Liver (tissue), 9 donors: Measurements from ENCODE around the gene CLIC3. TPM values are rescaled to one million over a fixed set of nuclear protein-coding genes. Genes with fewer than 3 reads are reported as not detected.
A peak's percentile ranks its signal among the peaks of the same experiment; 100 is the strongest.

Experiments
- DNase-seq: peaks from one replicate; pipeline ENCODE4 v3.0.0-alpha.2; 2017; ENCODE audit warnings: low spot score
- H3K27ac ChIP-seq, 2 donors: one replicate each; pipeline ENCODE4 v1.7.0; 2013; ENCODE audit warnings: inconsistent platforms in 2 of 2, low read length in 2 of 2, control low read depth in 1 of 2, low read depth in 1 of 2, mild to moderate bottlenecking in 1 of 2
- H3K27me3 ChIP-seq, 4 donors: one replicate each; pipeline versions ENCODE4 v1.6.1 to v1.7.0; 2013; ENCODE audit warnings: low read length in 3 of 4, inconsistent platforms in 1 of 4, mild to moderate bottlenecking in 1 of 4, moderate library complexity in 1 of 4; ENCODE audit not compliant: control insufficient read depth in 4 of 4, insufficient read depth in 4 of 4
- H3K36me3 ChIP-seq, 4 donors: one replicate each; pipeline versions ENCODE4 v1.6.1 to v1.7.0; 2013; ENCODE audit warnings: low read length in 3 of 4, mild to moderate bottlenecking in 3 of 4, low read depth in 1 of 4, moderate library complexity in 1 of 4; ENCODE audit not compliant: control insufficient read depth in 4 of 4, insufficient read depth in 3 of 4
- H3K4me1 ChIP-seq, 4 donors: one replicate each; pipeline versions ENCODE4 v1.6.1 to v1.7.0; 2013; ENCODE audit warnings: low read length in 3 of 4, mild to moderate bottlenecking in 3 of 4, moderate library complexity in 1 of 4; ENCODE audit not compliant: control insufficient read depth in 4 of 4, insufficient read depth in 4 of 4
- H3K4me3 ChIP-seq, 3 donors: one replicate each; pipeline versions ENCODE4 v1.6.1 to v1.7.0; 2013; ENCODE audit warnings: low read length in 3 of 3, control low read depth in 1 of 3, low read depth in 1 of 3, mild to moderate bottlenecking in 1 of 3
- H3K9ac ChIP-seq, 2 donors: one replicate each; pipeline ENCODE4 v1.7.0; 2013; ENCODE audit warnings: low read length in 2 of 2, mild to moderate bottlenecking in 2 of 2, moderate library complexity in 2 of 2, control low read depth in 1 of 2, low read depth in 1 of 2
- H3K9me3 ChIP-seq, 4 donors: one replicate each; pipeline versions ENCODE4 v1.6.1 to v1.7.0; 2013; ENCODE audit warnings: low read length in 3 of 4; ENCODE audit not compliant: control insufficient read depth in 4 of 4
- CTCF ChIP-seq: fragments of 150-350 bp; IDR thresholded peaks from 2 replicates; pipeline ENCODE4 v1.5.1; 2017; ENCODE audit warnings: improper control_type of control experiment, low read depth, low read length; ENCODE audit not compliant: missing input control
- EGR1 ChIP-seq, 2 donors: IDR thresholded peaks; 2 replicates each; pipeline ENCODE4 v1.6.1; 2016 to 2018; ENCODE audit warnings: antibody characterized with exemption in 2 of 2, low read depth in 2 of 2
- FOXA1 ChIP-seq: IDR thresholded peaks from 2 replicates; pipeline ENCODE4 v1.6.1; 2016; ENCODE audit warnings: antibody characterized with exemption
- GABPA ChIP-seq, 2 donors: IDR thresholded peaks in 1 of 2; conservative IDR thresholded peaks in 1 of 2; 2 replicates each; pipeline ENCODE4 v1.6.1; 2016; ENCODE audit warnings: antibody characterized with exemption in 2 of 2, mild to moderate bottlenecking in 1 of 2, moderate library complexity in 1 of 2
- HNF4A ChIP-seq, 2 donors: conservative IDR thresholded peaks; 2 replicates each; pipeline ENCODE4 v1.6.1; 2016; ENCODE audit warnings: antibody characterized with exemption in 2 of 2, mild to moderate bottlenecking in 2 of 2
- HNF4G ChIP-seq: IDR thresholded peaks from 2 replicates; pipeline ENCODE4 v1.6.1; 2016; ENCODE audit warnings: antibody characterized with exemption
- JUND ChIP-seq, 2 donors: IDR thresholded peaks; 2 replicates each; pipeline ENCODE4 v1.6.1; 2016; ENCODE audit warnings: antibody characterized with exemption in 2 of 2
- NR2F2 ChIP-seq: IDR thresholded peaks from 2 replicates; pipeline ENCODE4 v1.6.1; 2016; ENCODE audit warnings: antibody characterized with exemption
- RAD21 ChIP-seq, 2 donors: IDR thresholded peaks; 2 replicates each; pipeline ENCODE4 v1.6.1; 2016; ENCODE audit warnings: antibody characterized with exemption in 2 of 2, mild to moderate bottlenecking in 2 of 2
- REST ChIP-seq: IDR thresholded peaks from 2 replicates; pipeline ENCODE4 v1.6.1; 2016; ENCODE audit warnings: antibody characterized with exemption, mild to moderate bottlenecking
- RXRA ChIP-seq, 2 donors: IDR thresholded peaks; 2 replicates each; pipeline ENCODE4 v1.6.1; 2017 to 2018; ENCODE audit warnings: antibody characterized with exemption in 2 of 2, mild to moderate bottlenecking in 1 of 2
- SP1 ChIP-seq: IDR thresholded peaks from 2 replicates; pipeline ENCODE4 v1.6.1; 2018; ENCODE audit warnings: antibody characterized with exemption, mild to moderate bottlenecking
- TAF1 ChIP-seq: conservative IDR thresholded peaks from 2 replicates; pipeline ENCODE4 v1.6.1; 2016; ENCODE audit warnings: antibody characterized with exemption, mild to moderate bottlenecking
- WGBS: extraction: QIAGEN DNeasy Blood & Tissue Kit; methylation state at CpG from one replicate; pipeline ENCODE4 v1.1.7; 2013; 5-methylcytosine and 5-hydroxymethylcytosine counted together
- polyA plus RNA-seq, 2 donors: library from polyadenylated mRNA; stranded (reverse) in 1 of 2; unstranded in 1 of 2; fragments of 200-250 nt in 1 of 2; fragments of >200 nt in 1 of 2; fragmentation: Nextera tagmentation in 1 of 2; extraction: Ambion mirVana in 1 of 2; gene quantifications; one replicate each; pipeline versions ENCODE4 v1.2.1 to v1.2.3, GENCODE V29; 2013 to 2015
- total RNA-seq, 2 donors: library from RNA; depleted of rRNA; stranded (reverse); fragments of >200 nt; gene quantifications; one replicate each; pipeline ENCODE4 v1.2.3, GENCODE V29; 2014
- TF ChIP-seq, protein P1 (sequence below): IDR thresholded peaks from 2 replicates; pipeline ENCODE4 v1.6.1; 2016; ENCODE audit warnings: antibody characterized with exemption
- TF ChIP-seq, protein P2 (sequence below): IDR thresholded peaks from 2 replicates; pipeline ENCODE4 v1.6.1; 2016; ENCODE audit warnings: antibody characterized with exemption
- TF ChIP-seq, protein P3 (sequence below): IDR thresholded peaks from 2 replicates; pipeline ENCODE4 v1.6.1; 2016; ENCODE audit warnings: antibody characterized with exemption
- donor health status: healthy.
- donor health status: healthy.
- donor health status: healthy.
- donor health status: healthy.
- donor health status: healthy.

CLIC3 gene
- total and polyA plus RNA-seq, 4 donors = 0.33 to 0.83 (median 0.40) TPM

GRCh38 chr9:137021979-137022661 is 25.8 kb upstream of the CLIC3 start:
- TF ChIP-seq RAD21 (IDR thresholded peaks at IDR 0.05) = no peak
- no peak for TF ChIP-seq EGR1 (IDR thresholded peaks at IDR 0.05; ENCODE audit: low read depth in 2 of 2)
- TF ChIP-seq REST = peak; percentile 55
- peak; percentile 59 to 71 for TF ChIP-seq HNF4A (conservative IDR thresholded peaks at IDR 0.05)
- peak; percentile 51 to 69 for TF ChIP-seq RXRA (IDR thresholded peaks at IDR 0.05)
- TF ChIP-seq, protein P1, sequence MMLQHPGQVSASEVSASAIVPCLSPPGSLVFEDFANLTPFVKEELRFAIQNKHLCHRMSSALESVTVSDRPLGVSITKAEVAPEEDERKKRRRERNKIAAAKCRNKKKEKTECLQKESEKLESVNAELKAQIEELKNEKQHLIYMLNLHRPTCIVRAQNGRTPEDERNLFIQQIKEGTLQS = no peak
- peak; percentile 64 for TF ChIP-seq SP1
- TF ChIP-seq, protein P2, sequence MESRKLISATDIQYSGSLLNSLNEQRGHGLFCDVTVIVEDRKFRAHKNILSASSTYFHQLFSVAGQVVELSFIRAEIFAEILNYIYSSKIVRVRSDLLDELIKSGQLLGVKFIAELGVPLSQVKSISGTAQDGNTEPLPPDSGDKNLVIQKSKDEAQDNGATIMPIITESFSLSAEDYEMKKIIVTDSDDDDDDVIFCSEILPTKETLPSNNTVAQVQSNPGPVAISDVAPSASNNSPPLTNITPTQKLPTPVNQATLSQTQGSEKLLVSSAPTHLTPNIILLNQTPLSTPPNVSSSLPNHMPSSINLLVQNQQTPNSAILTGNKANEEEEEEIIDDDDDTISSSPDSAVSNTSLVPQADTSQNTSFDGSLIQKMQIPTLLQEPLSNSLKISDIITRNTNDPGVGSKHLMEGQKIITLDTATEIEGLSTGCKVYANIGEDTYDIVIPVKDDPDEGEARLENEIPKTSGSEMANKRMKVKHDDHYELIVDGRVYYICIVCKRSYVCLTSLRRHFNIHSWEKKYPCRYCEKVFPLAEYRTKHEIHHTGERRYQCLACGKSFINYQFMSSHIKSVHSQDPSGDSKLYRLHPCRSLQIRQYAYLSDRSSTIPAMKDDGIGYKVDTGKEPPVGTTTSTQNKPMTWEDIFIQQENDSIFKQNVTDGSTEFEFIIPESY = no peak
- Histone ChIP-seq H3K36me3 (peaks cover 0 to 7% (median 1%) of the 10 kb centered on the region in 4 donors), H3K27me3 (no peaks in the 10 kb centered on the region), H3K9ac (no peak overlapping the region), H3K9me3 (no peaks in the 10 kb centered on the region), H3K4me3 (no peak overlapping the region), H3K4me1 (peaks cover 25 to 49% (median 37%) of the 10 kb centered on the region in 4 donors), H3K27ac (no peak overlapping the region)
- WGBS = 32% methylated on average over 30 of the region's 30 CpGs
- peak; percentile 51 for DNase-seq

- Histone ChIP-seq H3K4me1 (peaks cover 20 to 43% (median 33%) of the 10 kb centered on the region in 4 donors), H3K27me3 (no peaks in the 10 kb centered on the region), H3K9ac (no peak overlapping the region), H3K4me3 (no peak overlapping the region), H3K36me3 (peaks cover 0 to 11% (median 4%) of the 10 kb centered on the region in 4 donors), H3K9me3 (no peaks in the 10 kb centered on the region), H3K27ac (no peak overlapping the region)
- DNase-seq = no peak
- no peak for TF ChIP-seq TAF1
- no peak for TF ChIP-seq HNF4A (conservative IDR thresholded peaks at IDR 0.05)
- TF ChIP-seq, protein P3, sequence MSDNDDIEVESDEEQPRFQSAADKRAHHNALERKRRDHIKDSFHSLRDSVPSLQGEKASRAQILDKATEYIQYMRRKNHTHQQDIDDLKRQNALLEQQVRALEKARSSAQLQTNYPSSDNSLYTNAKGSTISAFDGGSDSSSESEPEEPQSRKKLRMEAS = no peak
- TF ChIP-seq HNF4G = no peak
- no peak for TF ChIP-seq FOXA1
- TF ChIP-seq NR2F2 = no peak
- TF ChIP-seq, protein P2 = no peak
- no peak for TF ChIP-seq REST
- TF ChIP-seq, protein P1 = no peak
- no peak for TF ChIP-seq JUND (IDR thresholded peaks at IDR 0.05)
- TF ChIP-seq CTCF = no peak
- TF ChIP-seq GABPA (IDR thresholded peaks at IDR 0.05 in 1 of 2, conservative IDR thresholded peaks at IDR 0.05 in 1 of 2) = no peak
- TF ChIP-seq RAD21 (IDR thresholded peaks at IDR 0.05) = no peak
- TF ChIP-seq RXRA (IDR thresholded peaks at IDR 0.05) = no peak
- no peak for TF ChIP-seq EGR1 (IDR thresholded peaks at IDR 0.05; ENCODE audit: low read depth in 2 of 2)
- WGBS = 89% methylated on average over 6 of the region's 6 CpGs
Measured at GRCh38 chr9:137021568-137021978, 25.2 kb upstream of the CLIC3 start.
